Spleen (tissue), 13 donors: ENCODE results near the gene FADS6. TPM values are rescaled to one million over a fixed set of nuclear protein-coding genes. Genes with fewer than 3 reads are reported as not detected.
A peak's percentile ranks its signal among the peaks of the same experiment; 100 is the strongest.

ENCODE experiments used
- DNase-seq: peaks from one replicate; pipeline ENCODE4 v3.0.0-alpha.2; 2020
- H3K27ac ChIP-seq, 8 donors: fragments of 200-600 bp; sonication (generic) in 7 of 8; 1 replicate in 4 of 8; 2 replicates in 4 of 8; pipeline versions ENCODE4 v1.5.0 to v1.8.0; 2016 to 2021; ENCODE audit warnings: inconsistent platforms in 4 of 8, mild to moderate bottlenecking in 4 of 8, moderate library complexity in 1 of 8
- H3K27me3 ChIP-seq, 7 donors: fragments of 200-600 bp; sonication (generic) in 6 of 7; replicated peaks in 1 of 7; 1 replicate in 4 of 7; 2 replicates in 3 of 7; pipeline versions ENCODE4 v1.5.0 to v1.8.0; 2016 to 2021; ENCODE audit warnings: inconsistent platforms in 3 of 7, mild to moderate bottlenecking in 1 of 7
- H3K36me3 ChIP-seq, 6 donors: fragments of 200-600 bp; sonication (generic) in 5 of 6; 1 replicate in 4 of 6; 2 replicates in 2 of 6; pipeline versions ENCODE4 v1.5.0 to v1.8.0; 2016 to 2021; ENCODE audit warnings: inconsistent platforms in 2 of 6
- H3K4me1 ChIP-seq, 6 donors: fragments of 200-600 bp; sonication (generic) in 5 of 6; 1 replicate in 3 of 6; 2 replicates in 3 of 6; pipeline versions ENCODE4 v1.5.0 to v1.8.0; 2016 to 2021; ENCODE audit warnings: inconsistent platforms in 3 of 6
- H3K4me3 ChIP-seq, 8 donors: fragments of 200-600 bp; sonication (generic) in 7 of 8; 1 replicate in 4 of 8; 2 replicates in 4 of 8; pipeline versions ENCODE4 v1.5.0 to v1.8.0; 2016 to 2021; ENCODE audit warnings: inconsistent platforms in 4 of 8, mild to moderate bottlenecking in 4 of 8, moderate library complexity in 2 of 8
- H3K9me3 ChIP-seq, 8 donors: fragments of 200-600 bp; sonication (generic) in 7 of 8; 1 replicate in 4 of 8; 2 replicates in 4 of 8; pipeline versions ENCODE4 v1.5.0 to v1.8.0; 2016 to 2021; ENCODE audit warnings: inconsistent platforms in 4 of 8
- POLR2A ChIP-seq, 3 donors: fragments of 450-650 bp; IDR thresholded peaks; one replicate each; pipeline ENCODE4 v1.5.1; 2017; ENCODE audit warnings: antibody characterized with exemption in 3 of 3, mild to moderate bottlenecking in 1 of 3
- POLR2AphosphoS5 ChIP-seq, 3 donors: sonication (generic); formaldehyde crosslinking; IDR thresholded peaks; one replicate each; pipeline ENCODE4 v1.5.1; 2017; ENCODE audit warnings: antibody characterized with exemption in 3 of 3
- WGBS, 5 donors: extraction: QIAGEN DNeasy Blood & Tissue Kit in 3 of 5; methylation state at CpG; one replicate each; pipeline versions ENCODE4 v1.1.5 to v1.1.7; 2013 to 2018; 5-methylcytosine and 5-hydroxymethylcytosine counted together
- intact Hi-C: fragments of 100-400 bp; cut with DNase I; formaldehyde crosslinking; loops from one replicate; pipeline ENCODE4 v1.15.0; 2023; ENCODE audit warnings: low total_unique reads
- long read RNA-seq, 2 donors: transcript quantifications; one replicate each; lab custom pipeline, GENCODE V29; 2026
- polyA plus RNA-seq, 3 donors: library from polyadenylated mRNA; stranded (reverse); fragments of 200-250 nt; gene quantifications; one replicate each; pipeline ENCODE4 v1.2.1, GENCODE V29; 2013
- total RNA-seq, 7 donors: library from RNA; depleted of rRNA in 3 of 7; stranded (reverse); fragments of >200 nt in 3 of 7; fragmentation: NEBNext Ultra II Directional in 4 of 7; extraction: Animal tissue kit (Norgen Biotek cat#: 25700) in 4 of 7; gene quantifications; one replicate each; pipeline versions ENCODE4 v1.1.0 to v1.2.1, GENCODE V29; 2016 to 2021
- TF ChIP-seq, protein P1 (sequence below), 11 experiments: fragments of 200-600 bp in 7 of 11; fragments of 450-650 bp in 4 of 11; sonication (generic) in 4 of 11; IDR thresholded peaks in 8 of 11; conservative IDR thresholded peaks in 3 of 11; 1 replicate in 7 of 11; 2 replicates in 4 of 11; pipeline versions ENCODE4 v1.4.0 to v1.8.0; 2016 to 2021; ENCODE audit warnings: antibody characterized with exemption in 11 of 11, inconsistent platforms in 4 of 11, mild to moderate bottlenecking in 1 of 11
- donor health status: healthy with polysubstance abuse.
- donor health status: DM: no; HTN: no; CAD: no; lungs with moderate emphysema.
- donor health status: DM: no; HTN: no; CAD: no.
- donor health status: Bipolar disorder and iron deficiency.
- donor health status: healthy.
- donor health status: DM: no; HTN: no; CAD: no.
- donor health status: DM: yes; HTN: yes; CAD: no.

Gene FADS6, protein sequence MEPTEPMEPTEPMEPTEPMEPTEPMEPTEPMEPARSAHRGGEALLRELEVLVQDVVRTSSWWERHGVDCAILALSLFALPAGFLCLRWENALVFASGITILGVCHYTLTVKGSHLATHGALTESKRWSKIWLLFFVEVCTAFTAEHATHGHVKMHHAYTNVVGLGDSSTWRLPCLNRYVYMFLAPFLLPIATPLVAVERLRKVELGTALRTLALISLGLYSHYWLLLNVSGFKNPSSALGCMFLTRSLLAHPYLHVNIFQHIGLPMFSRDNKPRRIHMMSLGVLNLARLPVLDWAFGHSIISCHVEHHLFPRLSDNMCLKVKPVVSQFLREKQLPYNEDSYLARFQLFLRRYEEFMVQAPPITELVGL
- total RNA-seq (1 to 10 TPM; 1.5 to 8.8 (median 5.4) TPM), polyA plus RNA-seq (1 to 10 TPM in 1 of 3 donors, under 1 TPM in 2; 0.13 to 2.4 (median 0.61) TPM)
- long read RNA-seq, donor 1: 0 reads
- long read RNA-seq, donor 2: 0 reads

DNA sequence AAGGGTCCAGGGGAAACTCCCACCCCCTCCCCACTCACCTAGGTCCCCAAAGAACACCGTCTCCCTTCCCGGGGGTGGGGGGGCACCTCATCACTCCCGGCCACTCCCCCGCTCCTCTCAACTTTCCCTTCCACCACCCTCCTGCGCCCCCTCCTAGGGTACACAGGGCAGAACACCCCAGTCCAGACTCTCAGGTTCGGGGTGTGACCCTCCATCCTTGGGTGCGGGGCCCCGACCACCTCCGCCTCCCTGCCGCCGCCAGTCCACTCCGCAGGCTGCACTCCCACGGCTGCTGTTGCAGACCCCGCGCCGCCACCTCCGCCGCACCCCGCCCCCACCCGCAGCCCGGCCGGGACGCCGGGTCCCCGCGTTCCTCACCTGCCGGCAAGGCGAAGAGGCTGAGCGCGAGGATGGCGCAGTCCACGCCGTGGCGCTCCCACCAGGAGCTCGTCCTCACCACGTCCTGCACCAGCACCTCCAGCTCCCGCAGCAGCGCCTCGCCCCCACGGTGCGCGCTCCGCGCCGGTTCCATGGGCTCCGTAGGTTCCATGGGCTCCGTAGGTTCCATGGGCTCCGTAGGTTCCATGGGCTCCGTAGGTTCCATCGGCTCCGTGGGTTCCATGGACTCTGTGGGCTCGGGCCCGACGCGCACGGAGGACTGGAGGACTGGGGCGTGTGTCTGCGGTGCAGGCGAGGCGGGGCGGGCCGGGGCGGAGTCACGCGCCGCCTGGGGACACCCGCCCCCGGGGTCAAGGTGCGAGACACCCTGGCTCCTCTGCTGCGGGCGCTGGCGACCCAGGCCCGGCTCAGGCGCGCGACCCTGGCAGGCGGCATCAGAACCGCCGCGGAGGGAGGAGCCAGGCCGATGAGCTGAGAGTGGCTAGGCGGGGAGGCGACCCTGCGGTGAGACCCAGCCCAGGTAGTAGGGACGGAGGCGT lies at the start of gene FADS6:
Gene FADS6 (minus strand): TSS at position 660 of the 938 bp plus-strand sequence. CDS start 38 bp downstream, at position 622.
- WGBS, 5 donors: 5 to 7% (median 6%) methylated on average over 46 to 86 of the region's 86 CpGs
- intact Hi-C loops: no loop called here
- Histone ChIP-seq H3K9me3 (no peaks in the 10 kb centered on the region), H3K36me3 (no peaks in the 10 kb centered on the region), H3K27ac (peak within 1 kb of the TSS in 1 of 8 donors; percentile 14), H3K4me1 (peaks cover 4 to 26% (median 18%) of the 10 kb centered on the region in 6 donors), H3K27me3 (peaks cover 0 to 70% (median 26%) of the 10 kb centered on the region in 7 donors), H3K4me3 (peak within 1 kb of the TSS; percentile 17 to 65 (median 31))
- TF ChIP-seq POLR2AphosphoS5 (IDR thresholded peaks at IDR 0.05) (peak in 1 of 3 donors; percentile 42), POLR2A (IDR thresholded peaks at IDR 0.05) (no peak)
- TF ChIP-seq, protein P1, sequence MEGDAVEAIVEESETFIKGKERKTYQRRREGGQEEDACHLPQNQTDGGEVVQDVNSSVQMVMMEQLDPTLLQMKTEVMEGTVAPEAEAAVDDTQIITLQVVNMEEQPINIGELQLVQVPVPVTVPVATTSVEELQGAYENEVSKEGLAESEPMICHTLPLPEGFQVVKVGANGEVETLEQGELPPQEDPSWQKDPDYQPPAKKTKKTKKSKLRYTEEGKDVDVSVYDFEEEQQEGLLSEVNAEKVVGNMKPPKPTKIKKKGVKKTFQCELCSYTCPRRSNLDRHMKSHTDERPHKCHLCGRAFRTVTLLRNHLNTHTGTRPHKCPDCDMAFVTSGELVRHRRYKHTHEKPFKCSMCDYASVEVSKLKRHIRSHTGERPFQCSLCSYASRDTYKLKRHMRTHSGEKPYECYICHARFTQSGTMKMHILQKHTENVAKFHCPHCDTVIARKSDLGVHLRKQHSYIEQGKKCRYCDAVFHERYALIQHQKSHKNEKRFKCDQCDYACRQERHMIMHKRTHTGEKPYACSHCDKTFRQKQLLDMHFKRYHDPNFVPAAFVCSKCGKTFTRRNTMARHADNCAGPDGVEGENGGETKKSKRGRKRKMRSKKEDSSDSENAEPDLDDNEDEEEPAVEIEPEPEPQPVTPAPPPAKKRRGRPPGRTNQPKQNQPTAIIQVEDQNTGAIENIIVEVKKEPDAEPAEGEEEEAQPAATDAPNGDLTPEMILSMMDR (IDR thresholded peaks at IDR 0.05 in 8 of 11, conservative IDR thresholded peaks at IDR 0.05 in 3 of 11): no peak
- no peak for DNase-seq

DNA sequence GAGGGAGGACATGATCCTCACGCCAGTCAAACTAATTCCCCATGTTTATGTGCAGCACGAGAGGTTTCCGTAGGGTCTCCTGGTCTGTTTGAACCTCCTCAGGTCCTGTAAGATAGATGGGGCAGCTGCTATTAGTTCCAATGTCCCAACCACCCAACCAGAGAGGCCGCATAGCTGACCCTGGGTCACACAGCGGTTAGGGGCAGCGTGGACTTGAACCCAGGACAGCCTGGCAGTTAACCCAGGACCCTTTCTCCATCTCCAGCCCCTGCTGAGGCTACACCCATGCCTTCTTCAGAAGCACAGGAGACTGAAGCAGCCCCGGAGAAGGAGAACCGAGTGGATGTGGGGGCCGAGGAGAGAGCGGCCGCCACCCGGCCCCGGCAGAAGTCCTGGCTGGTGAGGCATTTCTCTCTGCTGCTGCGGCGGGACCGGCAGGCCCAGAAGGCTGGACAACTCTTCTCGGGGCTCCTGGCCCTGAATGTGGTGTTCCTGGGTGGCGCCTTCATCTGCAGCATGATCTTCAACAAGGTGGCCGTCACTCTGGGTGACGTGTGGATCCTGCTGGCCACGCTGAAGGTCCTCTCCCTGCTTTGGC lies 47.8 kb upstream of the FADS6 start:
- TF ChIP-seq, protein P1 (IDR thresholded peaks at IDR 0.05 in 8 of 11, conservative IDR thresholded peaks at IDR 0.05 in 3 of 11): no peak
- Histone ChIP-seq H3K4me1 (peaks cover 0 to 3% (median 1%) of the 10 kb centered on the region in 6 donors), H3K27ac (no peak overlapping the region), H3K4me3 (no peak overlapping the region), H3K36me3 (no peaks in the 10 kb centered on the region), H3K9me3 (no peaks in the 10 kb centered on the region), H3K27me3 (peaks cover 0 to 78% (median 26%) of the 10 kb centered on the region in 7 donors)
- WGBS, 5 donors: 75 to 94% (median 83%) methylated on average over 7 to 21 of the region's 21 CpGs
- no peak for DNase-seq
- intact Hi-C loops: no loop called here

DNA sequence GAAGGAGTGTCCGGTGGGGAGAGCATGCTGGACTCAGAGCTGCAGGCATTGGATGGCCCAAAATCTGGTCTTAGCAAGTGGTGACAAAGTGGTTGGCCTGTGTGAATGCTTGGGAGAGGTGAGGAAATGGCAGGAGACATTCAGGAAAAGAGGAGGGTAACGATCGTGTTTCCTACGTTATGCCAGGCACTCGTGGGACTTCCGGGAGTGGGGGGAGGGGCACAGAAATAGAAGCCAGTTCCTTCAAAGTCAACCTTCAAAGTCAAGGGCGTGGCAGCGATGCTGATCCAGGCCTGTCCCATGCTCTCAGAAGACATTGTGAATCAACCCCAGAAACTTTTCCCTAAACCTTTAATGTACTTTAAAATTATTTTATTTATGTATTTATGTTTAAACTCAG lies 46.1 kb upstream of the FADS6 start:
- peaks cover 6 to 13% (median 10%) of the 10 kb centered on the region in 6 donors for H3K4me1 ChIP-seq
- 46 to 58% (median 49%) methylated on average over 8 of the region's 8 CpGs for WGBS, 5 donors
- peaks cover 3 to 93% (median 40%) of the 10 kb centered on the region in 7 donors for H3K27me3 ChIP-seq
- H3K4me3 ChIP-seq: no peak overlapping the region
- no peak overlapping the region for H3K27ac ChIP-seq
- no peaks in the 10 kb centered on the region for H3K9me3 ChIP-seq
- intact Hi-C loops: loop anchor here (10.0 kb wide), 1 partner anchor 145 kb away; no protein-coding TSS in a partner anchor
- DNase-seq: no peak
- no peaks in the 10 kb centered on the region for H3K36me3 ChIP-seq
- TF ChIP-seq POLR2AphosphoS5 (IDR thresholded peaks at IDR 0.05) (no peak), POLR2A (IDR thresholded peaks at IDR 0.05) (no peak)
- TF ChIP-seq, protein P1 (IDR thresholded peaks at IDR 0.05 in 8 of 11, conservative IDR thresholded peaks at IDR 0.05 in 3 of 11): no peak
